HUES48 (cell line): ENCODE measurements around the gene LSM14B.

Source experiments
- H3K27ac ChIP-seq: one replicate; pipeline ENCODE4 v1.7.0; 2013; ENCODE audit warnings: low read depth, low read length, inconsistent platforms
- H3K27me3 ChIP-seq: 2 replicates; pipeline ENCODE4 v1.6.1; 2013; ENCODE audit warnings: mild to moderate bottlenecking, low read length; ENCODE audit not compliant: control insufficient read depth, insufficient read depth
- H3K36me3 ChIP-seq: 2 replicates; pipeline ENCODE4 v1.6.1; 2013; ENCODE audit warnings: low read length; ENCODE audit not compliant: control insufficient read depth, insufficient read depth
- H3K4me1 ChIP-seq: 2 replicates; pipeline ENCODE4 v1.6.1; 2013; ENCODE audit warnings: mild to moderate bottlenecking, low read length; ENCODE audit not compliant: control insufficient read depth, insufficient read depth
- H3K4me3 ChIP-seq: 2 replicates; pipeline ENCODE4 v1.5.1; 2013; ENCODE audit warnings: mild to moderate bottlenecking, low read depth, low read length
- H3K9ac ChIP-seq: 2 replicates; pipeline ENCODE4 v1.6.1; 2013; ENCODE audit warnings: mild to moderate bottlenecking, low read depth, low read length, moderate library complexity
- H3K9me3 ChIP-seq: 2 replicates; pipeline ENCODE4 v1.6.1; 2013; ENCODE audit warnings: low read length; ENCODE audit not compliant: control insufficient read depth, insufficient read depth

The LSM14B gene

GRCh38 chr20:62089393-62089792 lies 32.9 kb upstream of the LSM14B start:
- Histone ChIP-seq H3K27me3 (no peaks in the 10 kb centered on the region), H3K9me3 (no peaks in the 10 kb centered on the region), H3K9ac (no peak overlapping the region), H3K4me1 (no peaks in the 10 kb centered on the region; the same call in 1 of the 2 replicates), H3K4me3 (no peak overlapping the region), H3K36me3 (no peaks in the 10 kb centered on the region), H3K27ac (no peak overlapping the region)

DNA sequence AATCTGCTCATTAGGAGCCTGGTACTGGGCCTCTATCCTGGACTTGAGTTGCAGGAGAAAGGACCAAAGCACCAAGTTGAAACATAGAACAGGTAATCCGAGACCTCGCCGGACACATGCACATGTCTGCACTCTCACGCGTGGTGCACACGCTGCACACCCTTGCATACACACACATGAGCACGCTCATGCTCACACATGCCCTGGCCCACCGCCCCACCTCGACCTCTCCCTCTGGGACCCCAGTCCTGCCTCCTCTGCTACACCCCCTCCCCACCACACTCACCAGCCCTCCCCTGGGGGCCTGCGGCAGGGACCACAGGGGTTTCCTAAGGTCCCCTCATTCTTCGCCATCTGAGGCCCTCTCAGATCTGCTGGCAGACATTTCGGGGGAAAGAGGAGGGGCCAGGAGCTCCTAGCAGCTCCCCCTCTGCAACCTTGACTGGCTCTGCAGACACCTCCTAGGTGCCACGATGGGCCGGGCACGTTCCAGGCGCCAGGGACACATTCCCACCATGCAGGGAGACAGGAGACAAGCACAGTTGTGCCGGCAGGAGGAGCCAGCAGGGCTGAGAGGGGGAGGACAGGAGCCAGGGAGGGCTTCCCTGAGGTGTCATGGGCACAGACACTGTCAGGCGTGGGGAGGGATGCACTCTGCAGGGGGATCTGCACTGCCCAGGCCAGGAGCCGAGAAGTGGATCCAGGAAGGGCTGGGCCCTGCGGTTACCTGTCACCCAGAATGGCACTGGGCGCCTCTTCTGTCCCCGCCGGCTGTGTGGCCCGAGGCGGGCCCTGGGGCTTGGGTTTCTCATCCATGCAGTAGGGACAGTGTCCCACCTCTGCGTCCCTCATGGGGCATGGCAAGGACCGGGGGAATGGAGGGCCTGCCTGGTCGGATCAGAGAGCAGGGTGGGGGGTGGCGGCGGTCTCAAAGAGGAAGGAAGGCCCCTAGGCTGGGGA lies 25.6 kb upstream of the LSM14B start:
- Histone ChIP-seq H3K27ac (no peak overlapping the region), H3K9me3 (no peaks in the 10 kb centered on the region), H3K9ac (no peak overlapping the region), H3K27me3 (no peaks in the 10 kb centered on the region), H3K4me1 (no peaks in the 10 kb centered on the region), H3K4me3 (no peak overlapping the region), H3K36me3 (no peaks in the 10 kb centered on the region)

- Histone ChIP-seq H3K27me3 (no peaks in the 10 kb centered on the region), H3K27ac (no peak overlapping the region), H3K4me3 (no peak overlapping the region), H3K4me1 (no peaks in the 10 kb centered on the region), H3K9me3 (no peaks in the 10 kb centered on the region), H3K9ac (no peak overlapping the region), H3K36me3 (no peaks in the 10 kb centered on the region)
Measured at GRCh38 chr20:62097881-62098407, 24.3 kb upstream of the LSM14B start.

GRCh38 chr20:62101078-62101477 lies 21.2 kb upstream of the LSM14B start:
- H3K4me3 ChIP-seq = no peak overlapping the region
- H3K9ac ChIP-seq = no peak overlapping the region
- H3K4me1 ChIP-seq = no peaks in the 10 kb centered on the region
- no peak overlapping the region for H3K27ac ChIP-seq
- H3K27me3 ChIP-seq = no peaks in the 10 kb centered on the region
- no peaks in the 10 kb centered on the region for H3K36me3 ChIP-seq
- no peaks in the 10 kb centered on the region for H3K9me3 ChIP-seq

- H3K4me1 ChIP-seq = no peaks in the 10 kb centered on the region
- no peak overlapping the region for H3K9ac ChIP-seq
- H3K27ac ChIP-seq = no peak overlapping the region
- H3K36me3 ChIP-seq = no peaks in the 10 kb centered on the region
- no peak overlapping the region for H3K4me3 ChIP-seq
- H3K27me3 ChIP-seq = no peaks in the 10 kb centered on the region
- H3K9me3 ChIP-seq = peaks cover 2% of the 10 kb centered on the region; the same call in 1 of the 2 replicates
Measured at GRCh38 chr20:62103508-62104233, 18.6 kb upstream of the LSM14B start.

DNA sequence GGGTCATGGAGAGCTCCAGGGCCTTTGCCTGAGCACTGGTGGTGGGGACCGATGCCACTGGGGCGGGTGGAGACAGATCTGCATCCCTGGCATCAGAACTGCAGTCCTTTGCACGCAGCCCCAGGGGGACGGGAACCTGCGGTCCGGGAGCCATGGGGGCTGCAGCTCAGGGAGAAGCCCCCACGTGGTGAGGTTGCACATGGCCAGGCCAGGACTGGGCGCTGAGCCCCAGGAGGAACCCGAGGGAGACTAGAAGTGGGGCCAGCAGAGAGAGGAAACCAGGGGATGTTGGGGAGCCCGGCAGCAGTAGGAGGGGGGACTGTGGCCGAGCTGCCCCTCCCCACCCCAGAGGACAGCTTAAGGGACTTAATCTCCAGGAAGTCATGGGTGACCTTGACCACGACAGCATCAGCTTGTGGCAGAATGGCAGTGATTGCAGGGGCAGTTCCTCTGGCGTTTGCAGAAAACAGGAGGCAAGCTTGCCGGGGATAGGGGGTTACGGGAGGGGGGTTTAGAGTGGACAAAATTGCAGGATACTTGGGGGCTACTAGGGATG lies 18.0 kb upstream of the LSM14B start:
- Histone ChIP-seq H3K9ac (no peak overlapping the region), H3K36me3 (no peaks in the 10 kb centered on the region), H3K27me3 (no peaks in the 10 kb centered on the region), H3K27ac (no peak overlapping the region), H3K4me1 (no peaks in the 10 kb centered on the region), H3K4me3 (no peak overlapping the region), H3K9me3 (peaks cover 6% of the 10 kb centered on the region)

- Histone ChIP-seq H3K9ac (no peak overlapping the region), H3K27me3 (no peaks in the 10 kb centered on the region), H3K27ac (no peak overlapping the region), H3K4me1 (no peaks in the 10 kb centered on the region), H3K4me3 (no peak overlapping the region), H3K9me3 (peaks cover 9% of the 10 kb centered on the region), H3K36me3 (no peaks in the 10 kb centered on the region)
Measured at GRCh38 chr20:62104791-62105345, 17.4 kb upstream of the LSM14B start.

DNA sequence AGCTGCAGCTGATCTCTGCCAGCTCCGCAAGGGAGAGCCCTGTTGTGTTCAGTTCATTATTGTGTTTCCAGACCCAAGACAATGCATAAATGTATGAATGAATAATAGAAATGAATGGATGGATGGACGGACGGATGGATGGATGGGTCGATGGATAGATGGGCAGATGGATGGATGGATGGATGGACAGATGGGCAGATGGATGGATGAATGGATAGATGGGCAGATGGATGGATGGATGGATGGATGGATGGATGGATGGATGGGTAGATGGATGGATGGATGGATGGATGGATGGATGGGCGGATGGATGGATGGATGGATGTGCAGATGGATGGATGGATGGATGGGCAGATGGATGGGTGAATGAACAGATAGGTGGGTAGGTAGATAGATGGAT lies 16.7 kb upstream of the LSM14B start:
- Histone ChIP-seq H3K4me1 (no peaks in the 10 kb centered on the region), H3K9ac (no peak overlapping the region), H3K9me3 (peaks cover 9% of the 10 kb centered on the region), H3K27ac (no peak overlapping the region), H3K36me3 (no peaks in the 10 kb centered on the region), H3K27me3 (no peaks in the 10 kb centered on the region), H3K4me3 (no peak overlapping the region)

GRCh38 chr20:62111148-62111547 lies 11.1 kb upstream of the LSM14B start:
- Histone ChIP-seq H3K4me1 (0 out of 2 replicates have a peak, but pooled peaks cover 5% of the 10 kb centered on the region), H3K4me3 (no peak overlapping the region), H3K27me3 (no peaks in the 10 kb centered on the region), H3K9ac (no peak overlapping the region), H3K27ac (no peak overlapping the region), H3K9me3 (peaks cover 14% of the 10 kb centered on the region), H3K36me3 (no peaks in the 10 kb centered on the region)

GRCh38 chr20:62112368-62112767 lies 9.9 kb upstream of the LSM14B start:
- Histone ChIP-seq H3K27me3 (no peaks in the 10 kb centered on the region), H3K36me3 (no peaks in the 10 kb centered on the region), H3K27ac (no peak overlapping the region), H3K4me1 (0 out of 2 replicates have a peak, but pooled peaks cover 5% of the 10 kb centered on the region), H3K9me3 (peaks cover 14% of the 10 kb centered on the region; the same call in 1 of the 2 replicates), H3K4me3 (no peak overlapping the region), H3K9ac (no peak overlapping the region)
